DMS153 treated with DMSO at 0.1 percent for 48 hours (cell line): ENCODE results near the gene MAT1A.
"Not testable (repeated sequence)": the region's sequence is repeated elsewhere in the genome, so short reads cannot be mapped to it uniquely, and the experiment has no call there.

ENCODE experiments used
- DNase-seq: peaks from one replicate; lab custom pipeline; 2025; ENCODE audit not compliant: unreplicated experiment; lab: John Stamatoyannopoulos, UW

MAT1A gene

GRCh38 chr10:80289451-80290287 lies at the start of gene MAT1A:
TSS of gene MAT1A (minus strand) at chr10:80289658. CDS start at chr10:80289423, 235 bp downstream.
- peak; percentile 43 for DNase-seq

DNA sequence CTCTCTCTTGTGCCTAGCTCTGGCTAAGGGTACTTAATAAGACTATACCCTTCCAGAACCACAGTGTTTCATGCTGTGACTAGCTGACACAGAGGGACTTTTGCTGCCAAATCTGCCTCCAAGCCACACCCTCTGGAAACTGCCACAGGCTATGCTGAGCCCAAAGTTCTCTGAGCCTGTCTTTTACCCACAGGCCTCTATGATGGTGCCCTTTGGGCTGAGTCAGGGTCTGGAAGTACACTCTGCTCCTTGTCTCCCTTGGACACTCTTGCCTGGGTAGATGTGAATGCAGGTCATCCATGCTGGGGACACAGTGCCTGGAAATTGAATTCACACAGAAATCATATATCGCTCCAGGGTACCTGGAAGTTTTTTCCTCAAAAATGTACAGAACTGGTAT lies 44.5 kb upstream of the MAT1A start:
- no peak for DNase-seq

DNA sequence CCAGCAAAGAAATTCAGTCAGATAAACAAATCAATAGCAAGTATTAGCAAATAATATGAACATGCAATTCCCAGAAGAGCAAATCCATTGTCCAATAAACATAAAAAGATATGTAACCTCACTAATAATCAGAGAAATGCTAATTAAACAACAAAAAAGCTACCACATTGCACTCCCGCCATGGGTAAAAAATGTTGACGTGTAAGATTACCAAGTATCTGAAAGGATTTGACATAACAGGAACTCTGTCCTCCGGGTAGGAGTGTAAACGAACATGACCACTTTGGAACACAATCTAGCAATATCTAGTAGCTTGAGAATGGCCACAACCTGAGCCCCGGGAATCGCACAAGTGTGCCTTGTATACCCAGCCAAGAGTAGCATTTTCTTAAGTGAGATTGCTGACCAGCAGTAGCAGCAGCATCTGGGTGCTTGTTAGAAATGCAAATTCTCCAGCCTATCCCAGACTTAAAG lies 35.5 kb upstream of the MAT1A start:
- DNase-seq = no peak

GRCh38 chr10:80324086-80324485 lies 34.6 kb upstream of the MAT1A start:
- no peak for DNase-seq

DNA sequence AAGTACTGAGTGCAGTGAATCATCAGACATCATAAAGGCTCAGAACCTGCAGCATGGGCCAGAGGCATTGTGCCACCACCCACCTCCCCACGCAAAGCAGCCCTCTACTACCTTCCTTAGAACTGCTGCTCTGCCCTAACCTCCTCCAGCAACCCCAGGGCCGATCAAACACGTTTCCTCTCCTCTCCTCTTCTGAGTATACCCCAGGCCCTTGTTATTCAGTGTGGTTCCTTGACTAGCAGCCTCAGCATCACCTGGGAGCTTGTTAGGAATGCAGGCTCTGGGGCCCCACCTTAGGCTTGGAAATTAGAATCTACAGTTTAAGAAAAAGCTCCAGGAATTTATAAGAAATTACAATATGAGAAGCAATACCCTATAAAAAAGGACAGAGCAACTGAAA lies 33.9 kb upstream of the MAT1A start:
- DNase-seq = no peak

GRCh38 chr10:80322711-80323110 lies 33.3 kb upstream of the MAT1A start:
- no peak for DNase-seq

GRCh38 chr10:80322158-80322557 lies 32.7 kb upstream of the MAT1A start:
- no peak for DNase-seq

- DNase-seq = no peak
These were observed 31.7 kb upstream of the MAT1A start for GRCh38 chr10:80321183-80321582.

DNA sequence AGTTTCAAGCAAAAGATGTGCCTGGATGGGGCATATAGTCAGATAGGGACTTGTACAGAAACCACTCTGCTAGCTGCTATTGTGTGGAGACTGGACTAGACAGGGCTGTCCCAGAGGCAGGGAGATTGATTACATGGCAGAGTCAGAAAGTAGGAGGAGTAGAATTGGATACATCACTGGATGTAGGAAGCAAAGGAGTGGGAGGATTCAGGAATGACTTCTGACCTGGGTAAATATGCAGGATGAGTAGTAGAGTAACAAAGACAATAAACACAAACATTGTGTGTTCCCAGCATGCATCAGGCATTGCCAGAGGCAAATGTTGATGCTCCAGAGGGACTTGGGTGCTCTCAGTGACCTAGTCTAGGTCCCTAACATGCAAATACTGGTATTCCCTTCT lies 30.9 kb upstream of the MAT1A start:
- DNase-seq = no peak

- no peak for DNase-seq
These were observed 30.4 kb upstream of the MAT1A start for GRCh38 chr10:80319725-80320290.

GRCh38 chr10:80319318-80319717 lies 29.9 kb upstream of the MAT1A start:
- no peak for DNase-seq

- no peak for DNase-seq
These were observed 29.3 kb upstream of the MAT1A start for GRCh38 chr10:80318742-80319141.

- no peak for DNase-seq
These were observed 25.9 kb upstream of the MAT1A start for GRCh38 chr10:80315391-80315790.

GRCh38 chr10:80313523-80313922 lies 24.1 kb upstream of the MAT1A start:
- DNase-seq = no peak

DNA sequence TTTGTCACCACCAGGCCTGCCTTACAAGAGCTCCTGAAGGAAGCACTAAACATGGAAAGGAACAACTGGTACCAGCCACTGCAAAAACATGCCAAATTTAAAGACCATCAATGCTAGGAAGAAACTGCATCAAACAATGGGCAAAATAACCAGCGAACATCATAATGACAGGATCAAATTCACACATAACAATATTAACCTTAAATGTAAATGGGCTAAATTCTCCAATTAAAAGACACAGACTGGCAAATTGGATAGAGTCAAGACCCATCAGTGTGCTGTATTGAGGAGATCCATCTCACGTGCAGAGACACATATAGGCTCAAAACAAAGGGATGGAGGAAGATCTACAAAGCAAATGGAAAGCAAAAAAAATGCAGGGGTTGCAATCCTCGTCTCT lies 16.5 kb upstream of the MAT1A start:
- DNase-seq = not testable (repeated sequence)

DNA sequence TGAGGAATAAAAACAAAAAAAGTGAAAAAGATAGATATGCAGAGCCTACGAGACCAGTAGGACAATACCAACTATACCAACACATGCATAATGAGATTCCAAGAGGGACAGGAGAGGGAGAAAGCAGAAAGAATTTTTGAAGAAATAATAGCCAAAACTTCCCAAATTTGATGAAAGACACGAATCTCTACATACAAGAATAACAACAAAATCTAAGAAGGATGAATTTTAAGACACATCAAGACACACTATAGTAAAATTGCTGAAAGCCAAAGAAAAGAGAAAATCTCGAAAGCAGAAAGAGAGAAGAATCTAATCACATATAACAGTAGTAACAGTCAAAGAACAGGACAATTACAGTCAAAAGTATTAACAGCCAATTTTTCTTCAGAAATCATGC lies 7.5 kb upstream of the MAT1A start:
- no peak for DNase-seq

- DNase-seq = no peak
These were observed 3.3 kb upstream of the MAT1A start for GRCh38 chr10:80292607-80293239.

DNA sequence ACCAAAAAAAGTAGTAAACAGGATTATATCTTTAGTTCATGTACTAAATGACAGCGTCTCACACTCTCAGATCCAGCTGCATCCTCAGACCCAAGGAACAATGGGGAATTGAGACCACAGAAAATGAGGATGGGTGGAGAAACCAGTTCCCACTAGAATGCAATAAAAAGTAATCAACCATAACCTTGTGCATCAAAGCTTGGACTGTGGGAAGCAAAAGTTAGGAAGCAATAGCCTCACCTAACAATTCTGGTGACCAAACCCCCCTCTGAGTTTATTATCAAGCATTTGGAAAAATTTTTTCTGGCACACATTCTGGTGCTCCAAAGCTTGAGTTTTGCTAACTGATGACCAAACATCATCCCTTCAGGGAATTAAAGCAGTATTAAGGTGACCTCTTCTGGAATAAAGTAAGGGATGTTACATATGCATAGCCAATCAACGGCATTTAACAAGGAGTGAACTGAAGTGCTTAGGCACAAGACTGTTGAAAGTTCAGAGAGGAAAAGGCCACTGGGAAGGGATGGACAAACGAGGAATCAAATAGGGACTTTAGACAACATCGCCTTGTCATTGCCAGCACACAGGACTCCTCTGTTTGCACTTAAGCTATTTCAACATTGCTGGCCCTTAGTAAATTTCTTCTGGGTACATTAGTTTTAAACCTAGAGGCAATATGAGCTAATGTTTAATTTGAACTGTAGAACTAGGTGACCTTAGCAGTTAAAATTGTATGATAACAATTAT lies 1.2 kb upstream of the MAT1A start:
- DNase-seq = no peak

DNA sequence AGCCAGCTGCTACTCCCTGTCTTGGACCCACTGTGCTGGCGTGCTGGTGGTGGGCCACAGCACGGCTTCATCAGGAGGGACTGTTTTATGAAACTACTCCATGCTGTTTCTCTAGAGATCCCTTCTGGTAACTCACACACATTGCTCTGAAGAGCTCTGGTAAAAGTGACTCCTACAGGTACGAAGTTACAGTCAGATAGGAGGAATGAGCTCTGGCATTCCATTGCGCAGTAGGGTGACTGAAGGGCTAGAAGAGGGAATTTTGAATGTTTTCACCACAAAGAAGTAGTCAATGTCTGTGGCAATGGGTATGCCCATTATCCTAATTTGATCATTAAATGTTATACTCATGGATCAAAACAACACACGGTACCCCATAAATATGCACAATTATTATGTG lies 609 bp downstream of the MAT1A start:
- no peak for DNase-seq

DNA sequence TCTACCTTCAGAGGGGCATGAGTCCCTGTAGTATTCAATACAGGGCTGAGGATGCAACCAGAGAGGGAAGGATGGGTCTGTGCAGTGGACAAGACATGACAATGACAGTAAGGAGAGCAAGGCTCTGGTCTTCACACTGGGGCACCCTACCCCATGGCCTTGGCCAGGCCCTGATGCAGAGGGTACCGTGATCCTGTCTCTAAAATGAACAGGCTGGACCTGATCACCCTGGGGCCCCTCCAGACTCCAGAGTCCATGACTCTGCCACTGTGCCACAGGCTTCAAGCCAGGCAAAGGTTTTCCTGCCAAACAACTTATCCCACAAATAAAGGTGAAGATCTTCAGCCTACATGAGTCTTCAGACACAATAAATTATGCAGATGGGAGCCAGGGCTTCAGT lies 4.9 kb downstream of the MAT1A start:
- DNase-seq = no peak

DNA sequence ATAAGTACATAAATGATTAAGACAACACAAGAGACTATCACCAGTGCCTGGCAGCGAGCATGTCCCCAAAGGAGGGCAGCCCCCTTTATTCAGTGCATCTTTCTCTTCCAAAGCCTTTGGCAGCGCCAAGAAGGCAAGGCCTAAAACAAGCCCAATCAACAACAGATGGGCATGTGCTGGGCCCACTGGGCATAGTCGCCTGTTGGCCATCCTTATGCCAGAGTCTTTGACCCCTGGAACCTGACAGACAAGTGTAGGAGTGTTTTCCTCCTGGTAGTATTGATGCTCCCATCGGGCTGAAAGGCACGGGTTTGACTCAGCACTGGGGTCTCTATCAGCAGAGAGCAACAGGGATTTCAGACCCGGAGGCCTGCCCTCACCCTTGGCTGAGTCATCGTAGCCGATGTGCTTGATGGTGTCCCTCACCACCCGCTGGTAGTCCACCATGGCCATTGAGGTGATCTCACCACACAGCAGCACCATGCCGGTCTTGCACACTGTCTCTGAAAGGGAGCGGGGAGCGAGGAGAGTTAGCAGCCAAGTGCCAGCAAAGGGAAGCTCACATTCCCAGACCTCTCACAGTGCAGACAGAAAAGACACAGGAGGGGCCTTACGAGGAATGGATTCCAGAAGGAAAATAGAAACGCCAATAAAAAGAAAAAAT lies 5.8 kb downstream of the MAT1A start:
- DNase-seq = no peak
